ENCODE results near the gene VWA3B.
A peak's percentile ranks its signal among the peaks of the same experiment; 100 is the strongest.
"Not testable (repeated sequence)": the region's sequence is repeated elsewhere in the genome, so short reads cannot be mapped to it uniquely, and the experiment has no call there.

The VWA3B gene

GRCh38 chr2:98086491-98087446 is at the start of gene VWA3B:
Gene VWA3B, plus strand, starts transcription at chr2:98087167. Its CDS starts 5,926 bp downstream, at chr2:98093093.
- DNase-seq = peak; percentile 24

- no peak for DNase-seq
Observed at GRCh38 chr2:98037206-98037605, 49.8 kb upstream of the VWA3B start.

- no peak for DNase-seq
Observed at GRCh38 chr2:98037666-98038336, 49.2 kb upstream of the VWA3B start.

GRCh38 chr2:98039085-98039756 is 47.7 kb upstream of the VWA3B start:
- DNase-seq = no peak

- DNase-seq = no peak
Observed at GRCh38 chr2:98040331-98040939, 46.5 kb upstream of the VWA3B start.

- no peak for DNase-seq
Observed at GRCh38 chr2:98043101-98043500, 43.9 kb upstream of the VWA3B start.

- not testable (repeated sequence) for DNase-seq
Observed at GRCh38 chr2:98044730-98045129, 42.2 kb upstream of the VWA3B start.

- DNase-seq = no peak
Observed at GRCh38 chr2:98050070-98050469, 36.9 kb upstream of the VWA3B start.

- DNase-seq = no peak
Observed at GRCh38 chr2:98058191-98058975, 28.6 kb upstream of the VWA3B start.

- no peak for DNase-seq
Observed at GRCh38 chr2:98060277-98060676, 26.7 kb upstream of the VWA3B start.

GRCh38 chr2:98063291-98063854 is 23.6 kb upstream of the VWA3B start:
- no peak for DNase-seq

GRCh38 chr2:98065808-98066207 is 21.2 kb upstream of the VWA3B start:
- DNase-seq = no peak

GRCh38 chr2:98067160-98067559 is 19.8 kb upstream of the VWA3B start:
- DNase-seq = no peak

- no peak for DNase-seq
Observed at GRCh38 chr2:98070081-98070480, 16.9 kb upstream of the VWA3B start.

GRCh38 chr2:98072442-98072841 is 14.5 kb upstream of the VWA3B start:
- no peak for DNase-seq

GRCh38 chr2:98078701-98079100 is 8.3 kb upstream of the VWA3B start:
- DNase-seq = no peak

- no peak for DNase-seq
Observed at GRCh38 chr2:98084151-98084868, 2.7 kb upstream of the VWA3B start.

GRCh38 chr2:98084869-98085238 is 2.1 kb upstream of the VWA3B start:
- DNase-seq = no peak

GRCh38 chr2:98085649-98086048 is 1.3 kb upstream of the VWA3B start:
- DNase-seq = no peak

- DNase-seq = no peak
Observed at GRCh38 chr2:98087447-98088020, 567 bp downstream of the VWA3B start.

GRCh38 chr2:98088261-98088660 is 1.3 kb downstream of the VWA3B start:
- no peak for DNase-seq
